Stimulated activated CD8-positive, alpha-beta memory T cell treated with anti-CD3 and anti-CD28 coated beads, Interleukin-15, amount 100 ng/mL, for 1 hour (primary cell): Measurements from ENCODE around the gene MYDGF.

Experiments
- DNase-seq: peaks from one replicate; pipeline ENCODE4 v3.0.0-alpha.2; 2020; ENCODE audit warnings: low read depth

MYDGF gene

DNA sequence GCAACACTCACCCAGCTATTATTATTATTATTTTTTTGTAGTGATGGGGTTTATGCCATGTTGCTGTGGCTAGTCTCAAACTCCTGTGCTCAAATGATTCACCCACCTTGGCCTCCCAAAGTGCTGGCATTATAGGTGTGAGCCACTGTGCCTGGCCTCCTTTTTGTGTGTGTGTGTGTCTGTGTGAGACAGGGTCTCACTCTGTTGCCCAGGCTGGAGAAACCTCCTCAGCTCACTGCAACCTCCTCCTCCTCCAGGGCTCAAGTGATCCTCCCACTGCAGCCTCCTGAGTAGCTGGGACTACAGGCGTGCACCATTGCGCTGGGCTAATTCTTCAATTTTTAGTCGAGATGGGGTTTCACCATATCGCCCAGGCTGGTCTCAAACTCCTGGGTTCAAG, 3.6 kb upstream of the MYDGF start:
- DNase-seq = no peak

DNA sequence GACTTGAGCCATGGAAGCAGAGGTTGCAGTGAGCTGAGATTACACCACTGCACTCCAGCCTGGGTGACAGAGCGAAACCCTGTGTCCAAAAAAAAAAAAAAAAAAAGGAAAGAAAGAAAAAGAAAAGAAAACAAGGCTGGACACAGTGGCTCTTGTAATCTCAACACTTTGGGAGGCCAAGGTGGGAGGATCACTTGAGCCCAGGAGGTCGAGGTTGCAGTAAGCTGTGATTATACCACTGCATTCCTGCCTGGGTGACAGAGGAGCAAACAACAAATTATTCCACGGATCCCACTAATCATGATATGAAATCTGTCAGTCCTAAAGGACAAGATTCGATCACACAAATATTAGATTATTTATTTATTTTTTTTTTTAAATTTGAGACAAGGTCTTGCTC, 3.1 kb upstream of the MYDGF start:
- no peak for DNase-seq

DNA sequence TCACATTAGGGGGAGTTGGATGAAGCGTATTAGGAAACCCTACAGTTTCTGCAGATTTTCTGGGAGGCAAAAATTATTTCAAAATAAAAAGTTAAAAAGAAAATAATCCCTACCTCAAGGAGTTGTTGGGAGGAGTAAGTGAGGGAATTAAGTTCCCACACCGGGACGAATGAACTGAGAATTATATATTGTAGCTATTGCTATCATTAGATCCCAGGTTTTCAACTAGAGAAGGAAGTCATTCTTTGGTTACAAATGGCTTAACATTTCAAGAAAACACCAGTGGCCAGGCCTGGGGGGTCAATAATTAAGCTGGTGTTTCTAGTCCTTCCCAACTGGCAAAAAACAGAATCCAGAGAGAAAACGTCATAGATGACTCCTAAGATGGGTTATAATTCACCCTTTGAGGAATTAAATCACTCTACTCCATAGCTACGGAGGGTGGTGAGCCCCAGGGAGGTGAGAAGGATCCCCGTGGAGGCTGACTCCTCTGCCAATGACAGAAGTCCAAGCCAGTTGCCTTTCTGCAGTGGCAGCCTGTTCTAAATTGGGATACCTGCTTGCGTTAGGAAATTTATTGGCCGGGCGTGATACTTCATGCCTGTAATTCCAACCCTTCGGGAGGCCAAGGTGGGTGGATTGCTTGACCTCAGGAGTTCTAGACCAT, 1.2 kb upstream of the MYDGF start:
- DNase-seq = no peak

DNA sequence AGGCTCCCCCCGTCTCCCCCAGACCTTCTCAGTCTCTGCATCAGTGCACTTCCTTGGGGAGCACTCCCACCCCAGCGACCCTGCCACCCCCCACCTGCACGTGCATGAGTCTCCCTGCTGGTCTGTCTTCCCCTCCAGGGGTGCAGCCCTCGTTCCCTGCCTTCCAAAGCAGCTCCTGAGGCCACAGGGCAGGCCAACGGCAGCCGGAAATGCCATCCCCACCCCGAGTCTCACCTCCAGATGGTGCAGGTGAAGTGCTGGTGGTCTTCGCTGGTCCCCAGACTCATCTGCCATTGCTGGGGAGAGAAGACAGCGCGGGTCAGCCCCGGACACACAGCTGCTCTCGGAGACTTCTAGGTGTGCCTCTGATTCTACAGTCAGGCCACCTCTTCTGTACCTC, 5.5 kb downstream of the MYDGF start:
- no peak for DNase-seq

DNA sequence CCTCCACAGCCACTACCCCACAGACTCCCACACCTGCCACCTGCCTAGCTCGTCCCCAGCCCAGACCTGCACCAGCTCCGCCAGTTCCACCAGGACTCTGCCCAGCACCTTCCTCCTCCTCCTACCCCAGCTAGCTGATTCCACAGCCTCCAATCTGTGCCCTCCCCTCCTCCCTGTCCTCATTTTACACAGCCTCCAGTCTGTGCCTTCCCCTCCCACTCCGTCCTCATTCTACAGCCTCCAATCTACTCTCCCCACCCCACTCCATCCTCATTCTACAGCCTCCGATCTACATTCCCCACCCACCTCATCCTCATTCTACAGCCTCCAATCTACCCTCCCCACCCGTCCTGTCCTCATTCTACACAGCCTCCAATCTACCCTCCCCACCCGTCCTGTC, 7.3 kb downstream of the MYDGF start:
- no peak for DNase-seq

DNA sequence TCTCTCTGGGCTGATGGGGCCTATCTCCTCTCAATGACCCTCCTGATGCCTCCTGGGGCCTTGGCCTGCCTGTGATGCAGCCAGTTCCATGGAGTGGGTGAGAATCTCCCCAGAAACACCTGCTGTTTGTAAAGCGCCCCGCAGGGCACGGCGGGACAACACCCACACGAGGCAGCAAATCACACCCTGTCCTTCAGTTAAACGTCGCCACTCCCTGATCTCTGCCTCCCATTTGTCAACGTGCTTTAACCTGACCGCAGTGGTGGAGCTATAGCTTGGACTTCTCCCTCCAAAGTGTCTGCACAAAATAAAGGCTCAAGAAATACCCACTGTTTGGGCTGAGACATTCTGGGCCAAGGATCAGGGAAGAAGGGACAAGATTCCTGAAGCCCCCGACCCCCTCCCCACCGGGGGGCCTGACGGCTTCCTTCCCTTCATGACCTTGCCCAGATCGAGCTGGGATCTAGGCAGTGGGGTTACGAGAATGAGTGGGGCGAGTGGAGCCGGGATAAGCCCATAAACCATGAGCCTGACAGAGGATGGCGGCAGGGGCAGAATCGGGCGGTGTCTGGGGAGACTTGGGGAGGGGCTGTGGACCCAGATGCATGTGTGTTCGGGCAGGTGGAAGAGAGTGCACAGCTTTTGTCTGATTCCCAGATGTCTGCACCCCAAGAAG, 8.0 kb downstream of the MYDGF start:
- no peak for DNase-seq

DNA sequence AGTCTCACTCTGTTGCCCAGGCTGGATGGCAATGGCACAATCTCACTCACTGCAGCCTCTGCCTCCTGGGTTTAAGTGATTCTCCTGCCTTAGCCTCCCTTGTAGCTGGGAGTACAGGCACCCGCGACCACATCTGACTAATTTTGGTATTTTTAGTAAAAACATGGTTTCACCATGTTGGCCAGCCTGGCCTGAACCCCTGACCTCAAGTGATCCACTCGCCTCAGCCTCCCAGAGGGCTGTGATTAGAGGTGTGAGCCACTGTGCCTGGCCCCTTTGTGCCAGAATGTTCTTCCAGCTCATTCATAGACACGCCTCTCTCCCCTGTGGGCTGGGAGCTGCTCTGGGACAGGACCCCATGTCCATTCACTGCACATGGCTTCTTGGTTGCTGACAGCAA, 9.1 kb downstream of the MYDGF start:
- no peak for DNase-seq

DNA sequence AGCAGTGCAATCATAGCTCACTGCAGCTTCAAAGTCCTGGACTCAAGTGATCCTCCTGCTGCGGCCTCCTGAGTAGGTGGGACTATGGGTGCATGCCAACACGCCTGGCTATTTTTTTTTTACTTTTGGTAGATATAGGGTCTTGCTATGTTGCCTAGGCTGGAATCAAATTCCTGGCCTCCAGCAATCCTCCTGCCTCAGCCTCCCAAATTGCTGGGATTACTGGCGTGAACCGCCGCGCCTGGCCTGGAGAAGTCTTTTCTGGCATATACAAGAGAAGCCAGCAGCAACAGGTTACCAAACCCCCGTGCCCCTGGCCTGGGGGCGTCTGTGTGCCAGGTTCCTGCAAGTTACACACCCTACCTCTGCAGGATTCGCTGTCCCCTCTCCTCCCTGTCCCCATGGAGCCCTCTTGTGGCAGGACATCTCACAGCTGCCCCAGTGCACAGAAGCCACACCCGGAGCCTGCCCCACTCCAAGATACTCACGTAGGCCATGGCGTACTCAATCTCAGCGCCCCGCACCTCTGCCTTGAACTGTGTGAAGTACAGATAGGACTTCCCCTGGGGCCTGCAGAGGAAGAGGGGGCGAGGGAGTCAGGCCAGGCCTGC, 9.9 kb downstream of the MYDGF start:
- no peak for DNase-seq

DNA sequence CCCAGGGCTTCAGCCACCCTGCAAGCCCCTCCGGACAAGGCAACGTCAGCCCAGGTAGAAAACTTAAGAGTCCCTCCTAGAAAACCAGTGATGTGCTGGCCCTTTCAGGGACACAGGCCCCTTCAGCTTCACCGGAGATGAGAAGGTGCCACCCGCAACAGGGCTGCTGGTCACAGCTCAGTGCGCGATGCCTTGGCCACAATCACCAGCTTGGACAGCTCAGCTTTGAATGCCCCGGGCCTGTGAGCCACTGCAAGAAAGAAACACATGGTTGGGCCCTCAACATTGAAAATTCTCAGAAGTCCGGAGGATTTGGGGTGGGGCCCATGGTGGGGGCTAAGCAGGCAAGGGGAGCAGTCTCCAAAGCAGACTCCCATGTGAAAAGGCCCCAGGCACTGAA, 12.3 kb downstream of the MYDGF start:
- DNase-seq = no peak

DNA sequence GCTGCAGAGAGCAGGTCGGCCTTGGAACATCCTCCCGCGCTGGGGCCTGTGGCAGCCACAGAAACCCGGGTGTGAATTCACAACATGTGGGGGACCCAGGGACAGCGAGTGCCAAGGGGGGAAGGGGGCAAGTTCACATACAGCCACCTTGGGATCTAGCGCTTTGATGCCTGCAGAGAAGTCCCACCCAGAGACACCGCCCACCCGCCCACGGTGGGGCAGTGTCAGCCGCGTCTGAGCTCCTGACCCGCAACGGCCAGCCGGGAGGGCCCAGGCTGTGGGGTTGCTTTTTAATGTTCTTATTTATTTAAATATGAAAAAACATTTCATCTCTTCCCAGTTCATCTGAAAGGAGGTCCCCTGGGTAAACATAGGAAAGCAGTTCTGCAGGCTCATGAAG, 12.9 kb downstream of the MYDGF start:
- DNase-seq = no peak

DNA sequence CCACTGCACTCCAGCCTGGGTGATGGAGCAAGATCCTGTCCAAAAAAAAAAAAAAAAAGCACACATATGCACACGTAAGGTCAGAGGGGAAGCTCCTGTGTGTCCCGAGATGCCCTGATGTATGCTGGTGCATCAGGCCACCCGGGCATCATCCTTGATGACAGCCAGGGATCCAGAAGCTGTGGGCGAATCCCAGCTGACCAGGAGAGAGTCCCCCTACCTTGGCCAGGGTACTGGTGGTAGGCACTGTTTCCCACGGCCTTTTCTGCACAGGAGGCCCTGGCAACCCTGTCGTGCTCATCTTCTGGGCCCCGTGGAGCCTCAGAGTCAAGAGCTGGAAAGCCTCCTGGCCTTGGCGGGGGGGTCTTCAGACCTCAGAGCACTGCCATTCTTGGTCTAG, 14.0 kb downstream of the MYDGF start:
- DNase-seq = no peak

DNA sequence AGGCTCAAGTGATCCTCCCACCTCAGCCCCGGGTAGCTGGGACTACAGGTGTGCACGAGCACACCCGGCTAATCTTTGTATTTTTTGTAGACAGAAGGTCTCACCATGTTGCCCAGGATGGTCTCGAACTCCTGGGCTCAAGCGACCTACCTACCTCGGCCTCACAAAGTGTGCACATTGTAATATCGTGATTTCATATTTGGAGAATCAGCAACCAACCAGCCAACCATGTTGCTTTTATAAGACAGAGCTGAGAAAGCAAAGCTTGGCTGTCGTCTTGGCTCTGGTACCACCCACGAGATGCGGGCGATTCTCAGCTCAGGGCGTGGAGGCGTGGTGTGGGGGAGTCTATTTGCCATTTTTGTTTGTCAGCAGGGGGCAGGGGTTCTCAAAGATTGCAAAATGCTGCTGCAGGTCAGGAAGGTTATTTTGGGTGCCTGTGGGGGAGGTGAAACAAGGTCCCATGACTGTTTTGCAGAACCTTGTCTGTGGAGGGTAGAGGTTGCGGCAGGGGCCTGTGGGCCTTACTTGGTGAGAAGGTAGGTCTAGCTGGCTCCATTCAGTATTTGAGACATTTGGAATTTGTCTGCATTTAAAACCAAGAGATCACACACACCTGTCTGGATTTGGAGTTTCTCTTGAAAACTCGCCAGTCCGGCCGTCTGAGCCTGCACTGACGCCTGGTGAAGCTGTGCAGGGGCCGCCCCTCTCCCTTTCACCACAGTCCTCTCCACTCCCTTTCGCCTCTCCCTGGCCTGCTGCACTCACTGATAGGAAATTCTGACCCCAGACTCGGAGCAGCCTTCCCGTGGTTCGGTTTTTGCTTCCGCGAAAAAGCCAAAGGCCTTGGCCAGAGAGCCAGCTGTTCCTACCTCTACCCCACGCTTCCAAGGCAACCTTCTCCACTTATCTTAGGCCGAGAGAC, 15.4 kb downstream of the MYDGF start:
- no peak for DNase-seq

DNA sequence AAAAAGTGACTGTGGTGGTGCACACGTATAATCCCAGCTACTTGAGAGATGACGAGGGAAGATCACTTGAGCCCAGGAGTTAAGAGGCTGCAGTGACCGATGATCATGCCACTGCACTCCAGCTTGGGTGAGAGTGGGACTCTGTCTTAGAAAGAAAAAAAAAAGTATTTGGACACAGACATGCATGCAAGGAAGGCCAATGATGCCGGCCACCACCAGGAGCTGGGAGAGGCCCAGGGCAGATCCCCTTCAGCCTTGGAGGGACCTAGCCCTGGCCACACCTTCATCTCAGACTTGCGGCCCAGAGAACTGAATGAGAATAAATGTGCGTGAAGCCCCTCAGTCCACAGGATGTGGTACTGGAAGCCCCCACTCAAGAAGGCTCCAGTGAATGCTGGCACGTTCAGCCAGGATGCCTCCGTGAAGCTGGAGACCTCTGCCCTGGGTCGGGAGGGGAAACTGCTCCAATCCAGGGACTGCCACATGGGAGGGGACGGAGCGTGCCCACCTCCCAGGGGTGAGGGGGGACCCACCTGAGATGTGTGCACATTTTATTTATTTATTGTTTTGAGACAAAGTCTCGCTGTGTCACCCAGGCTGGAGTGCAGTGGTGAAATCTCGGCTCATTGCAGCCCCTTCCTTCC, 16.2 kb downstream of the MYDGF start:
- DNase-seq = no peak

DNA sequence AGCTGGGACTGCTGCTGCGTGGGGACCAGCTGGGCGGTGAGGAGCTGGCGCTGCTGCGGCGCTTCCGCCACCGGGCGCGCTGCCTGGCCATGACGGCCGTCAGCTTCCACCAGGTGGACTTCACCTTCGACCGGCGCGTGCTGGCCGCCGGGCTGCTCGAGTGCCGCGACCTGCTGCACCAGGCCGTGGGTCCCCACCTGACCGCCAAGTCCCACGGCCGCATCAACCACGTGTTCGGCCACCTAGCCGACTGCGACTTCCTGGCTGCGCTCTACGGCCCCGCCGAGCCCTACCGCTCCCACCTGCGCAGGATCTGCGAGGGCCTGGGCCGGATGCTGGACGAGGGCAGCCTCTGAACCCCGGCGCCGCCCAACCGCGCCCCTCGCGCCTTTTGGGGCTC, 18.1 kb downstream of the MYDGF start:
- DNase-seq = no peak

DNA sequence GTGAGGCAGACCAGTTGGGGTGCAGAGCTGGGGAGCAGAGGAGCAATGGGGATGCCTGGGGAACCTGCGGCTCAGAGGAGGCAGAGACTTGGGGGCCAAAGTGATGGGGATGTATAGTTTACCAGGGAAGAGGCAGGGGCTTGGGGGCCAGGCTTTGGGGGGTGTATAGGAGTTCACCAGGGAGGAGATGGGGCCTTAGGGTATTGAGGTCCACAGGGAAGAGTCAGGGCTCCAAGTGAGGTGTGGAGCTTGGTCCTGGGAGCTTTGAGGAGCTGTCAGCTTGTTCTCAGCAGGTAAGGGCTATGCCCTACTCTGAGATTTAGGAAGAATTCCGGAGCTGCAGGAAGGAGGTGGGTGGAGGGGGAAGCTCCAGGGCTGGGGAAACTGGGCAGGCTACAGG, 20.0 kb downstream of the MYDGF start:
- no peak for DNase-seq

DNA sequence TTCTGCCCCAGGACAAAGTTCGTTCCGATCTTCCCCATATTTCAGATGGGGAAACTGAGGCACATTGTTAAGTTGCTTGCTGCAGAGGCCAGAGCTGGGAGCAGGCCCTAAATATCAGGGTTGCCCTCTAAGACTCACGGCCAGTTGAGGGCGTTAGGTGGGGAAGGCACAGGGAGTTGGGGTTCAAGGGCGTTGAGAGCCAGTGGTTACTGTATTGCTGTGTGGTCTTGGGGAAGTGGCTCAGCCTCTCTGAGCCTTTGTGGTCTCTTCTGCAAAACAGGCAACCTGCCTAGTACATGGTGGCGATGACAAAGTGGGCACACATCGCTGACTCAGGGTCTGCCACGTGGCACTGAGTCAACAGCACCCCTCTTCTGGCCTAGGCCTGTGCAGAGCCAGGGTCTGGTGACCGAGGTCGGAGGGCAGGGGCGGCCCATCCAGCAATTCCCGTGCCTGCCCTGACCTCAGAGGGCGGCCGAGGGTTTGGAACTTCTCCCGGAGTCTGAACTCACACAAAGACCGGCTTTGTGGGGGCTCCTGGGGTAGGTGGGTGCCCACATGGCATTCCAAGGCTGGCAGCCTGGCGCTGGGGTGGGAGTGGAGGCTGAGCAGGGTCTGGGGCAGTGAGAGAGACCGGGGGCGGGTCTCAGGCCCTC, 20.6 kb downstream of the MYDGF start:
- no peak for DNase-seq

DNA sequence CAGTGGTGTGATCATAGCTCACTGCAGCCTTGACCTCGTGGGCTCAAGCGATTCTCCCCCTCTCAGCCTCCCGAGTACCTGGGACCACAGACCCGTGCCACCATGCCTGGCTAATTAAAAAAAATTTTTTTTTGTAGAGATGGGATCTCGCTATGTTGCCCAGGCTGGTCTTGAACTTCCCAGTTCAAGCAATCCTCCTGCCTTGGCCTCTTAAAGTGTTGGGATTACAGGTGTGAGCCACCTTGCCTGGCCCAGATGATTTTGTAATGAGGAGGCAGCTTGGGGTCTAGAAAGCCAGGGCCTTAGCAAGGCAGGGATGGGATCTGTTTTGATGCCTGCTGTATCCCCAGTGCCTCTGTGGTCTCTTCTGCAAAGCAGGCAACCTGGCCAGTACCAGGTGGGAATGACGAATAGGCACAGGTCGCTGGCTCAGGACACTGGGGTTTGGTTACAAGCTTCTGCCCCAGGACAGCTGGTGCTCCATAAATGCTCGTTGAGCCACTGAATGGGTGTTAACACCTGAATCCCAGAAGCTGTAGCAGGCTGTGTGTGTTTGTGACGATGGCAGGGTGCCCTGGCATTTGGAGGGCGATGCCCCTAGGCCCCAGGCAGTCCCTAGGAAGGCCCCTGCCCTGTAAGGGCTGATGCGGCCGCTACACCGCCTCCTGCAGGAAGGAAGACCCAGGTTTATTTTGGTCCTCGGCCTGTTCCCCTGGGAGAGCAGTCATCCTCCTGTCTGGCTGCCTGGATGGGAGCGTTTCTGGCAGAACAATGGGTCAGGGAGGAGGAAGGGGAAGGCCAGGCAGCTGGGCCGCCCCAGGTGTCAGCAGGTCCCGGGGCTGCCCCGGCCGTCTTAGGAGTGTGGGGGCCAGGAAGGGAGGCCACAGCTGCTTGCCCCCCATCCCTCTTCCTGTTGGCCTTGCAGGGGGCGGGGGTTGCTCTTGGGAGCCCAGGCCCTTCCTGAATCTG, 22.2 kb downstream of the MYDGF start:
- DNase-seq = no peak

DNA sequence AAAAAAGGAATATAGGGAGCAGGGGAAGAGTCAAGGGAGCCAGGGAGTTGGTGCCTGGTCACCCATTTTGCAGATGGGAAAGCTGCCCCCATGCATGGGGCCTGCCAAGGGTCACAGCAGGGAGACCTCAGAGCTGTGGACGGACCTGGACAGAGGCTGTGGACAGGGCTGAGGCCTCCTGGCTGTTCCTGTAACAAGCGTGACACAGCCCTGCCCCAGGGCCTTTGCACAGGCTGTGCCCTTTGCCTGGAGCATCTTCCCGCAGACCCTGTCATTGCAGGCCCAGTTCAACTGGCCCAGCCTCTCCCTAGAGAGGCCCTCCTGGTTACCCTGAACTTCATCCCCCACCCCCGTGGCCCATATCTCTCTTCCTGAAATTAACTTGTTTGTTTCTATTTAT, 24.4 kb downstream of the MYDGF start:
- DNase-seq = no peak

DNA sequence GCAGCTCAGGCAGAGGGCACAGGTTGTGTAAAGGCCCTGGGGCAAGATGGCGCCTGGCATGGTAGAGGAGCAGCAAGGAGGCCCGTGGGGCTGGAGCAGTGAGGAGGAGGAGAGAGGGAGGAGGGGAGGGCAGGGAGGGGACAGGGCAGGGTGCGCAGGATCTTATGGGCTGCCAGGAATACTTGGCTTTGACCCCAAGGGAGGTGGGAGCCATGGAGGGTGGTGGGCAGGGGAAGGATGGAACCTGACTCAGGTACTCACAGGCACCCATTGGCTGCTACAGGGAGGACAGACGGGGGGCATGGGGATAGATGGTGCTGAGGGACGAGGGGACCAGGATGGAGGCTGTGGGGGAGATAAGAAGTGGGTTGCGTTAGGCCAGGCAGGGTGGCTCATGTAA, 27.5 kb downstream of the MYDGF start:
- DNase-seq = no peak

DNA sequence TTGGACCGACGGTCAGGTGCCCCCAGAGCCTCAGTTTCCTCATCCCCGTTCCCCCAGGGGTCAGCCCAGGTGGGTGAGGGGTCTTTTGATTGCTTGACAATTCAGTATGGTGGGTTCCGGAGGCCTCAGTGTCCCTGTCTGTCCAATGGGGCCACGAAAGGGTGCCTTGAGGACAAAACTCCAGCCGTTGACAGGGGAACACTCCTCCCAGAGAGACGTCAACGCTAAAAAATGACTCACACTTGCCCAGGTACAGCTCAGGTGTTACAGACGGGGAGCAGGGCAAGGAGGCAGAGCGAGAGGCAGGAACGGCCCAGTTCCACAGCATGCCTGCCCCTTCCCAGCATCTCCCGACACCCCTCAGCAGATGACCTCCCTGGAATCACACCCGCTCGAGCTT, 29.0 kb downstream of the MYDGF start:
- DNase-seq = no peak
